ENCODE measurements around the gene PHACTR1.

The PHACTR1 gene

GRCh38 chr6:12804952-12805645 lies 88.5 kb downstream of the PHACTR1 start:
- DNase-seq = no peak

GRCh38 chr6:12806136-12806535 lies 89.6 kb downstream of the PHACTR1 start:
- no peak for DNase-seq

DNA sequence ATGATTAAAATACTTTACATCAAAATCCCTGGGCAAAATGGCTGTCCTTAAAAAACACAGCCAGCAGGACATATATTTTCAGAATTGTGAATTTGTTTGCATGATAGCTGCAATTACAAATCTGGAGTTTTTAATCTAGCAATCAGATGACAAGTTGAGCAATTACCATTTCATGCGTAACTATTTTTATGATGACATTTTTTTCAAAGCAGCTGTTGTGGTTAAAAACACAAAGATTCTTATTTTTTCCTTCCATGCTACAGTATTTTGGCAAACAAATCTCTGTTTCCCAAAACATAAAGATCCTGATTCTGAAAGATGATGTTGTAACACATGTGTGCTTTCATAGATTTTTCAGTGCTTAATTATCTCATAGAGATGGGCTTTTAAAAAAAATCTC lies 90.2 kb downstream of the PHACTR1 start:
- DNase-seq = no peak

GRCh38 chr6:12811519-12811918 lies 95.0 kb downstream of the PHACTR1 start:
- DNase-seq = no peak

DNA sequence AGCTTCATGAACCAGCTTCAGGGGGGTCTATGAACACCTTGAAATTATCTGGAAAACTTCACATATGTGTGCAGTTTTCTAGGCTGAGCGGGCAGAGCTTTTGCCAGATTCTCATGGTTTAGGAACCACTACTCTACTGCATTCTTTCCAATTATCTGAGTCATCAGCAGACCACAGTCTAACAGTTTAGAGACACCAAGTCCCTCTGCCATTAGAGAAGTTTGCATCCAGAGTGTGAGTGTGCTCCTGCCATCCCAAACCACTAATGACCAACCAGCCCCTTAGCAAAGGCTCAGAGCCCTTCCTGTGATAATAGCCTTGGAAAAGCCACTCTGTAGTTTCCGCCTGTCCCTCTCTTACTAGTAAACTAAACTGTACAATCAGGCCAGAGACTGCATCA lies 96.8 kb downstream of the PHACTR1 start:
- no peak for DNase-seq

DNA sequence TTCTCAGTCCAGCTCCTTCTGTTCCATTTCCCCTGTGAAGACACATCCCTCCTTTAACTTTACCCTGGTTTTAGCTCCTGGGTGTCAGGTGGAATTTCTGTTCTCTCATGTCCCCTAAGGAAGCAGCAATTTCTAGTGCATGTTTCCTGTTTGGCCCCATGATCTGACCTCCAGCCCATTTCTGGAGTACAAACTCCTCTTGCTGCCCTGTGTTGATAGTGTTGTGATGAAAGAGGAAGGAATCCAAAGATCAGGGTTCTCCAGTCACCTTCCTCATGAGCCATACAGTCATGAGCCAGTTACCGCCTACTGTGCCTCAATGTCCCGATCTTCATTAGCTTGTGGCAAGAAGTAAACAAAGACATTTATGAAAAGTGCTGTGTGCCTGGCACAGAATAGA lies 97.4 kb downstream of the PHACTR1 start:
- no peak for DNase-seq

- DNase-seq = no peak
Measured at GRCh38 chr6:12815089-12815488, 98.5 kb downstream of the PHACTR1 start.

DNA sequence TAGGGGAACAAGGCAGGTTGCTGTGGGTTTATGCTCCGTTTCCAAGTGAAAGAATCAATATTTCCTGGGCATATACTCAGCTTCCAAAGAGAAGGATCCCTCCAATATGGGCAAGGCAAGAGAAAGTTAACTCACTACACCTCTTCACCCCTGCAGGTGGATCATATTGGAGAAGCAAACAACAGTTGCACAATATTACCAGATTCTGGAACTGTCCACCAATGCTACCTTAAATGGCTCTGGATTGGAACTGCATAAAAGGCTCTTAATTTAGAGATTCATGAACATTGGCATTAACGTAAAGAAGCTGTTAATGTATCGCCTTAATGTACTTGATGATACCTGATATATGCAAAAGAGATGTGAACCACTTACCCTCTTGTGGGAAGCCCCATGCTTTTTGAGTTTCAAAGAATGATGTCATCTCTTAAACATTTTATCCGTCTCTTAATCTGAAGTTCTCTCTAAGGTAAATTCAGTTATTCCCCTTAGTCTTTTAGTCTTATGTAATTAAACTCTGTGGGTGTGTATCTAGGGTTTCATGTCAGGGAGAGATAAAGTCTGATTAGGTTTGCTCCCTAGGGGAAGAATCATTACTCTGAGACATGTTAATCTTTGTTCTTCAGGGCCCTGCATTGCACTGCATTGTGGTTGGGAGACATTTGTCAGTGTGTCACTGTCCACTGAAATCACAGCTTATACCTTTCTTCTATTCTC lies 99.5 kb downstream of the PHACTR1 start:
- DNase-seq = no peak

DNA sequence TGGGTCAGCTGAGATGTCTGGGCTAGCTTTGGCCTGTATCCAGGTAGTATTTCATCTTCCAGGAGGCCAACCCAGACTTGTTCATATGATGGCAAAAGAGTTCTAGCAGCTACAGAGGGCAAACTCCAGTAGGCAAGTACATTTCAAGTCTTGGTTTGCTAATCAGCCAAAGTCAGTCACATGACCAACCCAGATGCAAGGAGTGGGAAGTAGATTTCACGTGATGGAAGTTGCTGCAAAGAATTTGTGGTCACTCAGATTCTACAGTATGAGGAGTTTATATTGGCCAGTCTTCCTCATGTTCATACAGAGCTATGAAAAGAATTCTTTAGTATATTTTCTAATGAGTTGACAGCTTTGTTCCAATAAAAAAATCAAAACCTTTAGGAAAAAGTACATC lies 101.8 kb downstream of the PHACTR1 start:
- no peak for DNase-seq

DNA sequence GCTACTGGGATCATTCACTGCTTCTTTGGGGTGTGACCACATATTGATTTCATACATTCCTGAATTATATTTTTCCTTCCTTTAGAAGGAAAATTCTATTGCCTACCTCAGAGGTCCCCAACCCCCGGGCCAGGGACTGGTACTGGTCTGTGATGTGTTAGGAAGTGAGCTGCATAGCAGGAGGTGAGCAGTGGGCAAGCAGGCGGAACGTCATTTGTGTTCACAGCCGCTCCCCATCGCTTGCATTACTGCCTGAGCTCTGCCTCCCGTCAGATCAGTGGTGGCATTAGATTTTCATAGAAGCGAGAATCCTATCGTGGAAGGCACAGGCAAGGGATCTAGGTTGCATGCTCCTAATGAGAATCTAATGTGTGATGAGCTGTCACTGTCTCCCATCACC lies 107.3 kb downstream of the PHACTR1 start:
- DNase-seq = no peak

DNA sequence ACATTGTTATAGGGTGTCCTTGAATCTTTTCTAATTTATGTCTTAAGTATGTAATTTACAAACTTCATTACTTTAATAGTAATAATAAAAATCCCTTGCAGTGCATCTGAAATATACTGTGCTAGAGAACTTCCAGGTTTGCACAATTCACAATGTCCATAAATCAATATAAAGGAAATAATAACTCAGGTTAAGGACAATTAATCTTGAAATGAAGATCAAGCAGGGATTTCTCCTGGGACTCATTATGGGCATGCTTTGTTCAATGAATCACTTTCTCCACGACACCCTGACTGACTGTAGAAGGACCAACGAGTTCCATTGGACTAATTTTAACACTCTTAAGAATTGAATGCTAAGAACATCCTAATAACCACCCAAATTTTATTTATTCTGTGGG lies 110.0 kb downstream of the PHACTR1 start:
- DNase-seq = no peak

GRCh38 chr6:12827921-12828320 lies 111.4 kb downstream of the PHACTR1 start:
- DNase-seq = no peak

- no peak for DNase-seq
Measured at GRCh38 chr6:12832226-12832735, 115.7 kb downstream of the PHACTR1 start.

- no peak for DNase-seq
Measured at GRCh38 chr6:12836009-12836408, 119.4 kb downstream of the PHACTR1 start.

- no peak for DNase-seq
Measured at GRCh38 chr6:12841619-12842018, 125.1 kb downstream of the PHACTR1 start.

DNA sequence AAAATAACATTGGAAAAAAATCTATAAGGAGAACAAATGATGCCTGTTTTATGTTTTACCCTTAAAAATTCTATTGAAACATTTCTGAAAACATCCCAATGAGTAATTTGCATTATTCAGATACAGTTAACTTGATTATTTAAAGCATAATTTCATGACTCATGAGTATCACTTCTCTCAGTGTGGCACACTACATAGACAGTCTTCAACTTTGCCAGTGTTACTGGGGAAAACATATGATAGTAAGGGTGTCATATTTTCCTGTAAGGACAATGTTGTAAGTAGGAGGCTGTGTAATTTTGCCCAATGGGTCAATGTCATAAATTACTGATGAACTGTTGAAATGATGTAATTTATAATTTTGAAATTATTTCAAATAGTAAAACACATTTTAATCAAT lies 125.5 kb downstream of the PHACTR1 start:
- no peak for DNase-seq

GRCh38 chr6:12842658-12843057 lies 126.1 kb downstream of the PHACTR1 start:
- no peak for DNase-seq

- no peak for DNase-seq
Measured at GRCh38 chr6:12844284-12845223, 128.0 kb downstream of the PHACTR1 start.

DNA sequence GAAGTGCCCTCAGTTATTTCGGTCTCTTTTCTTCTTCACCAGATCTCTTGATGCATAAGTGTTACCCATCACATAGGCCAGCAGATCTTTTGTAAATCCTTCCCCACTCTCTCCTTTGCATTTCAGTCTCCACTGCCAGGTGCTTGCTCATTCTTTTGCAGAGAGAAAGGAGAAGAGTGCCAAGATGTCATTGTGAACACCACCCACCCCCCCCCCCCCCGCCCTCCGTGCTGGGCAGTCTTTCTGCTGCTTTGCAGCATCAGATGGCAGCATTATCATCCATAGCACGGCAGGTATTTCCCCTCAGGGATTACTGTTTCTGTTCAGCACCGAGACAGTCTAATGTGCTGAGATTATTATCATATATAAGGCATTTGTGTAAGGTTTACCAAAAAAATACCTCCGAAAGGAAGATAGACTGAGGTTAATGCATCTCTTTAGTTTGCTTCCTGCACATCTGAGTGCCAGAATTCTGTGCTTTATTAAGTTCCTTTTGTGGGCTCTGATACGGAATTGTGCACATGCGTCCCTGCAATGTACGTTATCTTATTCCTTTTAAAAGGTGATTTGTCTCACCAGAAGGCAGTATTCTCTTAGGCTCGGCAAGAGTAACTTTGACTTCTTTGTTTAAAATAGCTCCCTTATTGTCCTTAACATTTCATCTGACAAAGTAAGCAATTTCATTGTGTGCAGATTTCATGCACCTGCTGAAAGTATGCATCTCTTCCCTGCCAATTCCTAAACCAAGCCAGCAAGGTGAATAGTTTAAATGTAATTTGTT lies 128.8 kb downstream of the PHACTR1 start:
- no peak for DNase-seq

GRCh38 chr6:12848964-12849808 lies 132.6 kb downstream of the PHACTR1 start:
- no peak for DNase-seq

DNA sequence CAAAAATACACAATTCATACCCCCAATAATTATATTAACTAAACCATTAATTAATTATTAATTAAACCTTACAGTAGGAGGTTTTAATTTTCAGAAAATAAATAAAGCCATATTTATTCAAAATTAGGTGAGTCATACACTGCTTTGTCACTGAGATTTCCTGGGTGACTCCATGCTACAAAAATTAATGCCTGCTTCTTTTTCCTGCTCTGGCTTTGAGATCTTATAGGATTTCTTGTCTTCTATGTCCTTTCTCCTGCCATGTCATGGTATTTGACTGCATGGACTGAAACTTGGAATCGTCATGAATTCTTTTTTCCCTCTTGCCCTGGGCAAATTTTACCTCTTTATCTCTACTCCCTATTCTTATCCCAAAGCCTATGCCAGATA lies 133.2 kb downstream of the PHACTR1 start:
- no peak for DNase-seq

Data from stimulated activated naive CD4-positive, alpha-beta T cell treated with Interleukin-2 at 50 U/mL for 16 hours (primary cell).